OCI-LY1 (cell line): Measurements from ENCODE around the gene RAB10.

Experiments
- H2AFZ ChIP-seq: fragments of 200-600 bp; sonication (generic), shearing (Covaris generic); 2 replicates; pipeline ENCODE4 v1.6.0; 2014; ENCODE audit warnings: antibody characterized with exemption, mild to moderate bottlenecking, low read length
- H3F3A ChIP-seq: fragments of 200-600 bp; sonication (generic), shearing (Covaris generic); 2 replicates; pipeline ENCODE4 v1.6.0; 2014; ENCODE audit warnings: mild to moderate bottlenecking, antibody characterized with exemption, low read length, moderate library complexity; ENCODE audit not compliant: insufficient read depth
- H3K27ac ChIP-seq: fragments of 200-600 bp; sonication (generic); 2 replicates; pipeline ENCODE4 v1.5.1; 2014; ENCODE audit warnings: low read length, mixed run types, mild to moderate bottlenecking, low read depth; ENCODE audit not compliant: poor library complexity, severe bottlenecking
- H3K27me3 ChIP-seq: fragments of 200-600 bp; sonication (generic); 2 replicates; pipeline ENCODE4 v1.6.0; 2014; ENCODE audit warnings: antibody characterized with exemption, mild to moderate bottlenecking, low read length, moderate library complexity; ENCODE audit not compliant: insufficient read depth
- H3K36me3 ChIP-seq: fragments of 200-600 bp; sonication (generic); 2 replicates; pipeline ENCODE4 v1.6.1; 2014; ENCODE audit warnings: mild to moderate bottlenecking, antibody characterized with exemption, low read length, moderate library complexity, mixed read lengths; ENCODE audit not compliant: insufficient read depth
- H3K4me1 ChIP-seq: fragments of 200-600 bp; sonication (generic); 2 replicates; pipeline ENCODE4 v1.5.1; 2014; ENCODE audit warnings: mild to moderate bottlenecking, low read length, moderate library complexity; ENCODE audit not compliant: insufficient read depth, severe bottlenecking
- H3K4me2 ChIP-seq: fragments of 200-600 bp; sonication (generic), shearing (Covaris generic); 2 replicates; pipeline ENCODE4 v1.6.1; 2014; ENCODE audit warnings: low read length
- H3K4me3 ChIP-seq: fragments of 200-600 bp; sonication (generic); 2 replicates; pipeline ENCODE4 v1.5.1; 2014; ENCODE audit warnings: low read length, low read depth, mild to moderate bottlenecking, mixed read lengths; ENCODE audit not compliant: poor library complexity, severe bottlenecking
- H3K79me2 ChIP-seq: fragments of 200-600 bp; shearing (Covaris generic); 2 replicates; pipeline ENCODE4 v1.6.1; 2016; ENCODE audit warnings: mixed run types, low read length, mixed read lengths; ENCODE audit not compliant: insufficient read depth
- H3K9ac ChIP-seq: fragments of 200-600 bp; sonication (generic), shearing (Covaris generic); 2 replicates; pipeline ENCODE4 v1.6.1; 2014; ENCODE audit warnings: mild to moderate bottlenecking, low read length, mixed read lengths
- H3K9me2 ChIP-seq: fragments of 200-600 bp; sonication (generic), shearing (Covaris generic); 2 replicates; pipeline ENCODE4 v1.6.1; 2014; ENCODE audit warnings: low read depth, mild to moderate bottlenecking, low read length, mixed read lengths
- H3K9me3 ChIP-seq: fragments of 200-600 bp; shearing (Covaris generic); 2 replicates; pipeline ENCODE4 v1.6.1; 2014; ENCODE audit warnings: low read length, mixed read lengths
- H4K20me1 ChIP-seq: fragments of 200-600 bp; sonication (generic), shearing (Covaris generic); 2 replicates; pipeline ENCODE4 v1.6.0; 2016; ENCODE audit warnings: mild to moderate bottlenecking, low read length; ENCODE audit not compliant: insufficient read depth
- CTCF ChIP-seq: fragments of 200-600 bp; sonication (generic), shearing (Covaris generic); IDR thresholded peaks from 2 replicates; pipeline ENCODE4 v1.5.1; 2017; ENCODE audit warnings: mild to moderate bottlenecking, antibody characterized with exemption, low read length, moderate library complexity, mixed read lengths
- EZH2 ChIP-seq: fragments of 200-600 bp; sonication (generic), shearing (Covaris generic); IDR thresholded peaks from 2 replicates; pipeline ENCODE4 v1.8.0; 2017; ENCODE audit warnings: borderline replicate concordance, mixed run types, mild to moderate bottlenecking, antibody characterized with exemption, low read length, moderate library complexity, mixed read lengths

The RAB10 gene

DNA sequence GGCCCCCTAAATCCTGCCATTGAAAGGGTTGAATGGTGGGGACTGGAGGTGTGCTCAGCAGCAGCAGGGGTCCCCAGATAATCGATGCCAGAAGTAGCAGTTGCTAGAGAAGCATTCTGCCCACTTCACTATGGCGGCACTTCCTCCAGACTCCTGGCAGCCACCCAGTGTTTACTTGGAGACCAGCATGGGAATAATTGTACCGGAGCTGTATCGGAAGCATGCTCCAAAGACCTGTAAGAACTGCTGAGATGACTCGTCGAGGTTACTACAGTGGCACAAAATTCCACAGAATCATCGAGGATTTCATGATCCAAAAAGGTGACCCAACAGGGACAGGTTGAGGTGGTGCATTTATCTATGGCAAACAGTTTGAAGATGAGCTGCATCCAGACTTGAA is 128.0 kb downstream of the RAB10 start:
- H3K4me1 ChIP-seq, result no peaks in the 10 kb centered on the region
- H3K4me3 ChIP-seq, result no peak overlapping the region
- no peaks in the 10 kb centered on the region for H3K9me2 ChIP-seq
- H3K27ac ChIP-seq, result no peak overlapping the region
- H3K27me3 ChIP-seq, result no peaks in the 10 kb centered on the region
- H3K4me2 ChIP-seq, result no peak overlapping the region
- no peaks in the 10 kb centered on the region for H3F3A ChIP-seq
- H3K9me3 ChIP-seq, result no peaks in the 10 kb centered on the region
- no peak overlapping the region for H3K9ac ChIP-seq
- no peak for TF ChIP-seq CTCF
- no peak for TF ChIP-seq EZH2
- H2AFZ ChIP-seq, result no peak overlapping the region
- no peaks in the 10 kb centered on the region for H3K36me3 ChIP-seq
- no peaks in the 10 kb centered on the region for H4K20me1 ChIP-seq
- H3K79me2 ChIP-seq, result no peaks in the 10 kb centered on the region

DNA sequence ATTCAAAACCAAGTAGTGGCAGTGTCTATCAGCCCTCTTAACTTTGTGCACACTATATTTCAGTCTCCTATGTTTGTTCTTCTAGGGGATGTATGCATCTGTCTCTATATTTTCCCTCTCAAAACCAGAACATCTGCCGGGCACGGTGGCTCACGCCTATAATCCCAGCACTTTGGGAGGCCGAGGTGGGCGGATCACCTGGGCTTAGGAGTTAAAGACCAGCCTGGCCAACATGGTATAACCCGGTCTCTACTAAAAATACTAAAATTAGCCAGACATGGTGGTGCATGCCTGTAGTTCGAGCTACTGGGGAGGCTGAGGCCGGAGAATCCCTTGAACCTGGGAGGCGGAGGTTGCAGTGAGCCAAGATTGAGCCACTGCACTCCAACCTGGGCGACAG is 129.1 kb downstream of the RAB10 start:
- no peaks in the 10 kb centered on the region for H3K9me3 ChIP-seq
- H3F3A ChIP-seq, result no peaks in the 10 kb centered on the region
- H3K4me3 ChIP-seq, result no peak overlapping the region
- TF ChIP-seq EZH2 (no peak), CTCF (no peak)
- H3K9me2 ChIP-seq, result no peaks in the 10 kb centered on the region
- no peak overlapping the region for H2AFZ ChIP-seq
- no peaks in the 10 kb centered on the region for H4K20me1 ChIP-seq
- no peak overlapping the region for H3K9ac ChIP-seq
- H3K27ac ChIP-seq, result no peak overlapping the region
- H3K4me2 ChIP-seq, result no peak overlapping the region
- H3K36me3 ChIP-seq, result no peaks in the 10 kb centered on the region
- no peaks in the 10 kb centered on the region for H3K79me2 ChIP-seq
- no peaks in the 10 kb centered on the region for H3K27me3 ChIP-seq
- no peaks in the 10 kb centered on the region for H3K4me1 ChIP-seq

DNA sequence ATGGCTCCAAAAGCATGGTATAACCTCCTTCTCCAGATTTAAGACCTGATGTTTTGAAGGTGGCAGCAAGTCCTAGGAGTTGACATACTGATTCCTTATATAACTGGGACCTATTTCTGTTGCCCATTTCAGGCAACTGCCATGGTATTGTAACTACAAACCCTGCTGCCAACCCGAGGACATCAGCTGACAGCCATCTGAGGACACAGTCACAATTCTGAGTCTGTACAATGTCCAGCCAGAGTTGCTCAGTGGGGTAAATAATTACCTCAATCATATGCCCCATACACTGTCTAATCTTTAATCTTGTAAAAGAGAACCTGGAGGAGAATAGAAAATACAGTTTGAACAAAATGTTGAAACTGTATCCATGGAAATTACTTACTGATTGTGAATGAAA is 130.3 kb downstream of the RAB10 start:
- Histone ChIP-seq H3F3A (no peaks in the 10 kb centered on the region), H3K9me2 (no peaks in the 10 kb centered on the region), H3K4me2 (no peak overlapping the region), H2AFZ (no peak overlapping the region), H3K79me2 (no peaks in the 10 kb centered on the region), H3K9me3 (no peaks in the 10 kb centered on the region), H3K27me3 (no peaks in the 10 kb centered on the region), H3K4me3 (no peak overlapping the region), H4K20me1 (no peaks in the 10 kb centered on the region), H3K36me3 (no peaks in the 10 kb centered on the region), H3K4me1 (no peaks in the 10 kb centered on the region), H3K27ac (no peak overlapping the region), H3K9ac (no peak overlapping the region)
- no peak for TF ChIP-seq EZH2
- TF ChIP-seq CTCF, result no peak
